ENCODE data around the gene GOLGA2.
A peak's percentile ranks its signal among the peaks of the same experiment; 100 is the strongest.

- no peak for TF ChIP-seq EP300 (IDR thresholded peaks at IDR 0.05)
- peak in 1 of 2 donors; percentile 15 for TF ChIP-seq POLR2A (IDR thresholded peaks at IDR 0.05)
- TF ChIP-seq CTCF (IDR thresholded peaks at IDR 0.05) = no peak
These were observed 46.8 kb upstream of the GOLGA2 start, which contains the start of the genes COQ4 and TRUB2 for GRCh38 chr9:128322404-128323211.

All from gastroesophageal sphincter (tissue), 3 donors.